ENCODE results near the gene PAX5.

- TF ChIP-seq CTCF (IDR thresholded peaks at IDR 0.05; ENCODE audit: borderline replicate concordance, extremely low read depth, low read length, poor library complexity, severe bottlenecking) (no peak), EZH2 (IDR thresholded peaks at IDR 0.05; ENCODE audit: borderline replicate concordance, low read depth, low read length, severe bottlenecking) (no peak)
These were observed 93.6 kb downstream of the PAX5 start for GRCh38 chr9:36940500-36940853.
